ENCODE measurements around the gene CEP68.

DNA sequence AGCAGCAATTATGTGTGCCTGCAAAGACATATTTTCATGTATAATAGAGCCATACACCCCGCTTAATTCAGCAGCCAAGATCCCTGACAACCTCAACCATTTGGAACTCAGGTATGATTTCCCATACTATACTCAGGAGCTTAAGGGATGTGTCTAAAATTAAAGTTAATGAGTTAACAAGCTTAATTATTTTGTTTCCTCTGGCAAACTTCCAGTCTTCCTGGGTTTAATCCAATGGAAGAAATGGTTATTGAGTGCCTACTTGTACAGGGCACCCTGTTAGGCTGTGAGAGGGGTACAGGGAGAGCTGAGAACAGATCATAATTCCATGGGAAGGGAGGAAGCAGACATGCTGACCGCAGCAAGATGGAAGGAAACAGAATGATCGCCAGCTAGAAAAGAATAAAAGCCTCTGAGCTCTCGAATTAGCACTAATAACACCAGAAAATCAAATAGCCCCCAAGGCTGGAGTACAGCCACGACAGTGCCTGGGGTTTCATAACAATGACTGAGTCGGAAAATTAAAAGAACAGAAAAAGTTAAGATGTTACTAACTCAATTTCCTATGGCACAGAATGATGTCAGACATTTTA lies 20.8 kb upstream of the CEP68 start:
- TF ChIP-seq, protein P1, sequence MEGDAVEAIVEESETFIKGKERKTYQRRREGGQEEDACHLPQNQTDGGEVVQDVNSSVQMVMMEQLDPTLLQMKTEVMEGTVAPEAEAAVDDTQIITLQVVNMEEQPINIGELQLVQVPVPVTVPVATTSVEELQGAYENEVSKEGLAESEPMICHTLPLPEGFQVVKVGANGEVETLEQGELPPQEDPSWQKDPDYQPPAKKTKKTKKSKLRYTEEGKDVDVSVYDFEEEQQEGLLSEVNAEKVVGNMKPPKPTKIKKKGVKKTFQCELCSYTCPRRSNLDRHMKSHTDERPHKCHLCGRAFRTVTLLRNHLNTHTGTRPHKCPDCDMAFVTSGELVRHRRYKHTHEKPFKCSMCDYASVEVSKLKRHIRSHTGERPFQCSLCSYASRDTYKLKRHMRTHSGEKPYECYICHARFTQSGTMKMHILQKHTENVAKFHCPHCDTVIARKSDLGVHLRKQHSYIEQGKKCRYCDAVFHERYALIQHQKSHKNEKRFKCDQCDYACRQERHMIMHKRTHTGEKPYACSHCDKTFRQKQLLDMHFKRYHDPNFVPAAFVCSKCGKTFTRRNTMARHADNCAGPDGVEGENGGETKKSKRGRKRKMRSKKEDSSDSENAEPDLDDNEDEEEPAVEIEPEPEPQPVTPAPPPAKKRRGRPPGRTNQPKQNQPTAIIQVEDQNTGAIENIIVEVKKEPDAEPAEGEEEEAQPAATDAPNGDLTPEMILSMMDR (IDR thresholded peaks at IDR 0.05), result no peak
- TF ChIP-seq POLR2AphosphoS5 (IDR thresholded peaks at IDR 0.05; ENCODE audit: insufficient read depth in 1 of 2, low read depth in 1 of 2), result no peak
